DOHH2 (cell line): ENCODE data around the gene BGN.

ENCODE experiments used
- H3F3A ChIP-seq: fragments of 200-600 bp; sonication (generic), shearing (Covaris generic); 2 replicates; pipeline ENCODE4 v1.6.0; 2016; ENCODE audit warnings: antibody characterized with exemption, mild to moderate bottlenecking; ENCODE audit not compliant: control insufficient read depth, insufficient read depth
- H3K27ac ChIP-seq: fragments of 200-600 bp; sonication (generic); 2 replicates; pipeline ENCODE4 v1.5.1; 2014; ENCODE audit warnings: low read depth, mild to moderate bottlenecking, low read length, moderate library complexity
- H3K27me3 ChIP-seq: fragments of 200-600 bp; sonication (generic); 2 replicates; pipeline ENCODE4 v1.6.1; 2014; ENCODE audit warnings: mild to moderate bottlenecking, low read length, mixed read lengths; ENCODE audit not compliant: control insufficient read depth
- H3K36me3 ChIP-seq: fragments of 200-600 bp; sonication (generic); 2 replicates; pipeline ENCODE4 v1.6.1; 2014; ENCODE audit warnings: mild to moderate bottlenecking, low read length, moderate library complexity, mixed read lengths; ENCODE audit not compliant: control insufficient read depth
- H3K4me1 ChIP-seq: fragments of 200-600 bp; sonication (generic); 2 replicates; pipeline ENCODE4 v1.6.1; 2014; ENCODE audit warnings: mild to moderate bottlenecking, low read length, mixed read lengths; ENCODE audit not compliant: control insufficient read depth
- H3K4me2 ChIP-seq: fragments of 200-600 bp; sonication (generic); 2 replicates; pipeline ENCODE4 v1.6.0; 2014; ENCODE audit warnings: mild to moderate bottlenecking, low read length, moderate library complexity
- H3K4me3 ChIP-seq: fragments of 200-600 bp; sonication (generic); 2 replicates; pipeline ENCODE4 v1.5.1; 2014; ENCODE audit warnings: mild to moderate bottlenecking, low read length, mixed read lengths
- H3K79me2 ChIP-seq: fragments of 200-600 bp; sonication (generic); 2 replicates; pipeline ENCODE4 v1.6.1; 2014; ENCODE audit warnings: mild to moderate bottlenecking, low read length, mixed read lengths; ENCODE audit not compliant: control insufficient read depth
- H3K9me2 ChIP-seq: fragments of 200-600 bp; sonication (generic); replicated peaks from 2 replicates; pipeline ENCODE4 v1.6.1; 2014; ENCODE audit warnings: mild to moderate bottlenecking, low read length, mixed read lengths; ENCODE audit not compliant: control insufficient read depth
- H3K9me3 ChIP-seq: fragments of 200-600 bp; sonication (generic); 2 replicates; pipeline ENCODE4 v1.6.1; 2014; ENCODE audit warnings: antibody characterized with exemption, low read length, mixed read lengths; ENCODE audit not compliant: control insufficient read depth, insufficient read depth
- H4K20me1 ChIP-seq: fragments of 200-600 bp; sonication (generic); 2 replicates; pipeline ENCODE4 v1.6.0; 2014; ENCODE audit warnings: low read depth, mild to moderate bottlenecking, antibody characterized with exemption, low read length, moderate library complexity; ENCODE audit not compliant: control insufficient read depth, insufficient read depth
- EZH2phosphoT487 ChIP-seq: fragments of 200-600 bp; sonication (generic); IDR thresholded peaks from 2 replicates; pipeline ENCODE4 v1.6.1; 2017; ENCODE audit warnings: borderline replicate concordance, mild to moderate bottlenecking, antibody characterized with exemption, low read length, moderate library complexity, mixed read lengths
- TF ChIP-seq, protein P1 (sequence below): fragments of 200-600 bp; sonication (generic); IDR thresholded peaks from one replicate; pipeline ENCODE4 v1.5.1; 2014; ENCODE audit warnings: antibody characterized with exemption, mild to moderate bottlenecking, low read depth, low read length; ENCODE audit not compliant: poor library complexity, severe bottlenecking

The BGN gene

DNA sequence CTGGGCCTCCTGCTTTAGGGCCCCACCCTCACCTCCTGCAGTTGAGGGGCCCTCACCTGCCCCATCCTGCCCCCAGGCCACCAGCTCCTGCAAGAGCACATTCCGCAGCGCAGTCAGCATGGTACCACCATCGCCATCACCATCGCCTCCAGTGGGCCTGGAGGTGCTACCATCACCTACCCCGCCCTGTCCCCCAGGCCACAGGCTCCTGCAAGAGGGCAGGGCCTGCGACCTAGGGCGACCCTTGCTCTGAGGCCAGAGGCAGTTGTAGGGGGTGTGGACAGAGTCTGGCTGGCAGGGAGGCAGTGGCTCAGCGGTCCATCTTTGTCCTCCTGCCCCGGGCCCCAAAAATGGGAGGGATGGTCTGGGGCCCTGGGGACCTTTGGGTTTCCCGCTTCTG lies 20.5 kb upstream of the BGN start:
- TF ChIP-seq, protein P1, sequence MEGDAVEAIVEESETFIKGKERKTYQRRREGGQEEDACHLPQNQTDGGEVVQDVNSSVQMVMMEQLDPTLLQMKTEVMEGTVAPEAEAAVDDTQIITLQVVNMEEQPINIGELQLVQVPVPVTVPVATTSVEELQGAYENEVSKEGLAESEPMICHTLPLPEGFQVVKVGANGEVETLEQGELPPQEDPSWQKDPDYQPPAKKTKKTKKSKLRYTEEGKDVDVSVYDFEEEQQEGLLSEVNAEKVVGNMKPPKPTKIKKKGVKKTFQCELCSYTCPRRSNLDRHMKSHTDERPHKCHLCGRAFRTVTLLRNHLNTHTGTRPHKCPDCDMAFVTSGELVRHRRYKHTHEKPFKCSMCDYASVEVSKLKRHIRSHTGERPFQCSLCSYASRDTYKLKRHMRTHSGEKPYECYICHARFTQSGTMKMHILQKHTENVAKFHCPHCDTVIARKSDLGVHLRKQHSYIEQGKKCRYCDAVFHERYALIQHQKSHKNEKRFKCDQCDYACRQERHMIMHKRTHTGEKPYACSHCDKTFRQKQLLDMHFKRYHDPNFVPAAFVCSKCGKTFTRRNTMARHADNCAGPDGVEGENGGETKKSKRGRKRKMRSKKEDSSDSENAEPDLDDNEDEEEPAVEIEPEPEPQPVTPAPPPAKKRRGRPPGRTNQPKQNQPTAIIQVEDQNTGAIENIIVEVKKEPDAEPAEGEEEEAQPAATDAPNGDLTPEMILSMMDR: no peak
- TF ChIP-seq EZH2phosphoT487: no peak
- H3K27ac ChIP-seq: no peak overlapping the region
- no peaks in the 10 kb centered on the region for H3F3A ChIP-seq
- no peaks in the 10 kb centered on the region for H3K36me3 ChIP-seq
- no peaks in the 10 kb centered on the region for H3K9me2 ChIP-seq
- H4K20me1 ChIP-seq: no peaks in the 10 kb centered on the region
- peaks cover 7% of the 10 kb centered on the region for H3K4me1 ChIP-seq
- H3K79me2 ChIP-seq: peaks cover 10% of the 10 kb centered on the region
- no peak overlapping the region for H3K4me2 ChIP-seq
- H3K27me3 ChIP-seq: no peaks in the 10 kb centered on the region
- no peaks in the 10 kb centered on the region for H3K9me3 ChIP-seq
- no peak overlapping the region for H3K4me3 ChIP-seq

DNA sequence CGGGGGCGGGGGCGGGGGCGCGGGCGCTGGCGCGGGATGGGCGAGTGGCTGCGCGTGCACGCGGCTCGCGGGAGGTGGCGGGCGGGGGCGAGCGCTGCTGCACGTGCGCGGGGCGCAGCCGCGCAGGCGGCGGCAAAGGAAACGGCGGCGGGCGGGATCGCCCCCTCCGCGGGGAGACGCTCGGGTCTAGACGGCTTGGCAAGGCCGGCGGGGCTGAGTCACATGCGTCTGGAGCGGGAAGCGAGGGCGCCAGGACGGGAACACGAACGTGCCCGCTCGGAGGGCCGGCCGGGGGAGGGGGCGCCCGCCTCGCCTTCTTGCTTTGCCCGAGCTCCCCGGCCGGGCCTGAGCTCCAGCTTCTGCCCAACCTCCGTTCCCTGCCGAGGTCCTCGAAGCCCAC lies 20.1 kb upstream of the BGN start:
- Histone ChIP-seq H3F3A (no peaks in the 10 kb centered on the region), H4K20me1 (no peaks in the 10 kb centered on the region), H3K4me3 (no peak overlapping the region), H3K27ac (no peak overlapping the region), H3K79me2 (peaks cover 6% of the 10 kb centered on the region), H3K36me3 (no peaks in the 10 kb centered on the region), H3K9me2 (no peaks in the 10 kb centered on the region), H3K27me3 (no peaks in the 10 kb centered on the region), H3K4me1 (peaks cover 7% of the 10 kb centered on the region), H3K9me3 (no peaks in the 10 kb centered on the region), H3K4me2 (no peak overlapping the region)
- TF ChIP-seq, protein P1: no peak
- no peak for TF ChIP-seq EZH2phosphoT487

DNA sequence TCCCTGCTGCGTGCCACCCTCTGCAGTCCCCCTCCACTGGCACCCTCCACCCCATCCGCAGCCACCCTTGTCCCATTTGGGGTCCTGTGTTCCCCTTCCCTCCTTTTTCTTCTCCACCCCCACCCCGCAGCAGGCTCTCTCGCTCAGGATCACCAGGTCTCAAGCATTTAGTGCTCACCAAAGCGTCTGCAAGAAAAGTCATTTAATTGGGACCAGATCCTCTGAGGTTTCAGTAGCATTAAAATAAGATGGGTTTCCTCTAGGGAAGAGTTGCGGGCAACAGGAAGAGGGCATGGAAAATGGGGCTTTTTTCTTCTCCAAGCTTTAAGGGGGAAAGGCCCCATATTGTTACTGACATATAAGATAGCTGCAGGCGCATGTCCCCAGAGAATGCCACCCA lies 19.5 kb upstream of the BGN start:
- Histone ChIP-seq H4K20me1 (no peaks in the 10 kb centered on the region), H3K27ac (no peak overlapping the region), H3K4me2 (no peak overlapping the region), H3K36me3 (no peaks in the 10 kb centered on the region), H3K9me3 (no peaks in the 10 kb centered on the region), H3F3A (no peaks in the 10 kb centered on the region), H3K9me2 (no peaks in the 10 kb centered on the region), H3K4me1 (peaks cover 7% of the 10 kb centered on the region), H3K79me2 (peaks cover under 1% of the 10 kb centered on the region; the same call in 1 of the 2 replicates), H3K27me3 (no peaks in the 10 kb centered on the region), H3K4me3 (no peak overlapping the region)
- TF ChIP-seq, protein P1: no peak
- no peak for TF ChIP-seq EZH2phosphoT487
